ENCODE results near the gene ATG2A.

DNA sequence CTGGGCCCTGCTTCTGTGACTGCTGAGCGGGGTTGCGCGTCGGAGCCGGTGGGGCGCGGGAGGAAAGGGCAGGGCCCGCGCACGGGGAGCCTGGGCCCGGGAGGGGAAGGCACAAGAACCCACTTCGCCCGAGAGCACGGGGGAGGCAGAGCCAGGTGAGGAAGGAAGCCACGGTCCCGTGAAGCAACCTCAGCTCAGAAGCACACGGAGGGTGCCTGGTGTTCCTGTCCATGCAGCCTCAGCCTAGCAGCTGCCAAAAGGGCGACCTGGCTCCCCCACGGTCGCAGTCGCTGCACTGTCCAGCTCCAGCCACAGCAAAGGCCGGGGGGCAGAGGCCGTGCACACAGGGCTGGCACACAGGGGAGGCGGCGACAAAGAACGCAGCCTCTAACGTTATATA is 63.3 kb downstream of the ATG2A start:
- TF ChIP-seq SIX5 (IDR thresholded peaks at IDR 0.05; ENCODE audit: low read depth, low read length) (no peak), CREB1 (IDR thresholded peaks at IDR 0.05) (no peak), GABPA (IDR thresholded peaks at IDR 0.05; ENCODE audit: borderline replicate concordance, insufficient read depth, low read length) (no peak), TAF1 (IDR thresholded peaks at IDR 0.05; ENCODE audit: low read depth, low read length) (no peak), RBBP5 (IDR thresholded peaks at IDR 0.05; ENCODE audit: borderline replicate concordance, low read depth, low read length) (no peak), SAP30 (IDR thresholded peaks at IDR 0.05; ENCODE audit: insufficient read depth, insufficient replicate concordance, low read length) (no peak), EP300 (IDR thresholded peaks at IDR 0.05; ENCODE audit: borderline replicate concordance in 1 of 2, low read depth in 2 of 2, low read length in 2 of 2) (no peak), TCF12 (IDR thresholded peaks at IDR 0.05; ENCODE audit: low read depth, low read length) (no peak), CHD1 (IDR thresholded peaks at IDR 0.05; ENCODE audit: low read depth, low read length) (no peak), POLR2A (IDR thresholded peaks at IDR 0.05; ENCODE audit: control extremely low read depth in 1 of 2, low read depth in 2 of 2, low read length in 2 of 2) (no peak), CEBPB (IDR thresholded peaks at IDR 0.05; ENCODE audit: low read depth, low read length) (no peak)
- TF ChIP-seq, protein P1, sequence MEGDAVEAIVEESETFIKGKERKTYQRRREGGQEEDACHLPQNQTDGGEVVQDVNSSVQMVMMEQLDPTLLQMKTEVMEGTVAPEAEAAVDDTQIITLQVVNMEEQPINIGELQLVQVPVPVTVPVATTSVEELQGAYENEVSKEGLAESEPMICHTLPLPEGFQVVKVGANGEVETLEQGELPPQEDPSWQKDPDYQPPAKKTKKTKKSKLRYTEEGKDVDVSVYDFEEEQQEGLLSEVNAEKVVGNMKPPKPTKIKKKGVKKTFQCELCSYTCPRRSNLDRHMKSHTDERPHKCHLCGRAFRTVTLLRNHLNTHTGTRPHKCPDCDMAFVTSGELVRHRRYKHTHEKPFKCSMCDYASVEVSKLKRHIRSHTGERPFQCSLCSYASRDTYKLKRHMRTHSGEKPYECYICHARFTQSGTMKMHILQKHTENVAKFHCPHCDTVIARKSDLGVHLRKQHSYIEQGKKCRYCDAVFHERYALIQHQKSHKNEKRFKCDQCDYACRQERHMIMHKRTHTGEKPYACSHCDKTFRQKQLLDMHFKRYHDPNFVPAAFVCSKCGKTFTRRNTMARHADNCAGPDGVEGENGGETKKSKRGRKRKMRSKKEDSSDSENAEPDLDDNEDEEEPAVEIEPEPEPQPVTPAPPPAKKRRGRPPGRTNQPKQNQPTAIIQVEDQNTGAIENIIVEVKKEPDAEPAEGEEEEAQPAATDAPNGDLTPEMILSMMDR (IDR thresholded peaks at IDR 0.05; ENCODE audit: control extremely low read depth in 1 of 3, insufficient read depth in 1 of 3, low read depth in 1 of 3, low read length in 3 of 3) = no peak
